8988T (cell line): ENCODE data around the gene CCNK.

Source experiments
- DNase-seq: peaks from one replicate; pipeline ENCODE4 v3.0.0; 2011

Gene CCNK

GRCh38 chr14:99556134-99556791 is 75.1 kb downstream of the CCNK start:
- DNase-seq: no peak

- no peak for DNase-seq
Observed at GRCh38 chr14:99559286-99559990, 78.2 kb downstream of the CCNK start.

- no peak for DNase-seq
Observed at GRCh38 chr14:99560403-99560802, 79.2 kb downstream of the CCNK start.

- no peak for DNase-seq
Observed at GRCh38 chr14:99560922-99561683, 79.9 kb downstream of the CCNK start.

GRCh38 chr14:99561864-99562263 is 80.7 kb downstream of the CCNK start:
- no peak for DNase-seq
